Ishikawa (cell line): ENCODE measurements around the gene BAZ1B.

Experiments
- CEBPB ChIP-seq: IDR thresholded peaks from 2 replicates; pipeline ENCODE4 v1.6.1; 2012
- CREB1 ChIP-seq: IDR thresholded peaks from 2 replicates; pipeline ENCODE4 v1.6.1; 2012; ENCODE audit warnings: low read depth
- EGR1 ChIP-seq: IDR thresholded peaks from 2 replicates; pipeline ENCODE4 v1.6.1; 2012
- EP300 ChIP-seq: IDR thresholded peaks from 2 replicates; pipeline ENCODE4 v1.6.1; 2012; ENCODE audit warnings: borderline replicate concordance
- FOXM1 ChIP-seq: IDR thresholded peaks from 2 replicates; pipeline ENCODE4 v1.6.1; 2012; ENCODE audit warnings: low read depth, borderline replicate concordance
- NFIC ChIP-seq: IDR thresholded peaks from 2 replicates; pipeline ENCODE4 v1.6.1; 2012
- RAD21 ChIP-seq: IDR thresholded peaks from 2 replicates; pipeline ENCODE4 v1.6.1; 2012; ENCODE audit warnings: low read depth
- TAF1 ChIP-seq: IDR thresholded peaks from 2 replicates; pipeline ENCODE4 v1.6.1; 2012; ENCODE audit warnings: low read depth, mild to moderate bottlenecking
- TCF12 ChIP-seq: IDR thresholded peaks from 2 replicates; pipeline ENCODE4 v1.6.1; 2012; ENCODE audit warnings: low read depth
- TEAD4 ChIP-seq: IDR thresholded peaks from 2 replicates; pipeline ENCODE4 v1.6.1; 2012
- YY1 ChIP-seq: IDR thresholded peaks from 2 replicates; pipeline ENCODE4 v1.6.1; 2012; ENCODE audit warnings: low read depth
- ZBTB7A ChIP-seq: IDR thresholded peaks from 2 replicates; pipeline ENCODE4 v1.6.1; 2012; ENCODE audit warnings: low read depth
- TF ChIP-seq, protein P1 (sequence below): IDR thresholded peaks from 2 replicates; pipeline ENCODE4 v1.6.1; 2012; ENCODE audit warnings: low read depth, mild to moderate bottlenecking
- TF ChIP-seq, protein P2 (sequence below): IDR thresholded peaks from 2 replicates; pipeline ENCODE4 v1.6.1; 2012
- TF ChIP-seq, protein P3 (sequence below): IDR thresholded peaks from 2 replicates; pipeline ENCODE4 v1.6.1; 2012

The BAZ1B gene

DNA sequence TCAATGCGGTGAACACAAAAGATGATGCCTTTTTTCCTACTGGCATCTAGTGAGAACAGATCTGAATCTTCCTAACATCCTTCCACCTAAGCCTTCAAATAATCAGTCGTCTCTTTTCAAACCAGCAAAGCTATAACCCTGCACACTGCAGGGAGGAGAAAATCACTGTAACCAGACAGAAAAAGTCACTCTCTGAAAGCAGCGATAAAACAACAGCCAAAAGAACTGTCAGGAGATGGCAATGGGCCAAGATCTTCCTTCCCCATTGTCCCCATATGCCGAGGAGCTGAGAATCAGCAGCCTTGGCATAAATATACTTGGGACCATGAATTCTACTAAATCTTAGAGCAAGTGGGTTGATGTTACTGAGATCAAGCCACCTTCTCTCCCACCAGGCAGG lies 75.4 kb downstream of the BAZ1B start:
- TF ChIP-seq YY1: no peak
- no peak for TF ChIP-seq EGR1
- no peak for TF ChIP-seq NFIC
- no peak for TF ChIP-seq FOXM1
- no peak for TF ChIP-seq TCF12
- no peak for TF ChIP-seq TEAD4
- no peak for TF ChIP-seq RAD21
- TF ChIP-seq CEBPB: no peak
- TF ChIP-seq, protein P1, sequence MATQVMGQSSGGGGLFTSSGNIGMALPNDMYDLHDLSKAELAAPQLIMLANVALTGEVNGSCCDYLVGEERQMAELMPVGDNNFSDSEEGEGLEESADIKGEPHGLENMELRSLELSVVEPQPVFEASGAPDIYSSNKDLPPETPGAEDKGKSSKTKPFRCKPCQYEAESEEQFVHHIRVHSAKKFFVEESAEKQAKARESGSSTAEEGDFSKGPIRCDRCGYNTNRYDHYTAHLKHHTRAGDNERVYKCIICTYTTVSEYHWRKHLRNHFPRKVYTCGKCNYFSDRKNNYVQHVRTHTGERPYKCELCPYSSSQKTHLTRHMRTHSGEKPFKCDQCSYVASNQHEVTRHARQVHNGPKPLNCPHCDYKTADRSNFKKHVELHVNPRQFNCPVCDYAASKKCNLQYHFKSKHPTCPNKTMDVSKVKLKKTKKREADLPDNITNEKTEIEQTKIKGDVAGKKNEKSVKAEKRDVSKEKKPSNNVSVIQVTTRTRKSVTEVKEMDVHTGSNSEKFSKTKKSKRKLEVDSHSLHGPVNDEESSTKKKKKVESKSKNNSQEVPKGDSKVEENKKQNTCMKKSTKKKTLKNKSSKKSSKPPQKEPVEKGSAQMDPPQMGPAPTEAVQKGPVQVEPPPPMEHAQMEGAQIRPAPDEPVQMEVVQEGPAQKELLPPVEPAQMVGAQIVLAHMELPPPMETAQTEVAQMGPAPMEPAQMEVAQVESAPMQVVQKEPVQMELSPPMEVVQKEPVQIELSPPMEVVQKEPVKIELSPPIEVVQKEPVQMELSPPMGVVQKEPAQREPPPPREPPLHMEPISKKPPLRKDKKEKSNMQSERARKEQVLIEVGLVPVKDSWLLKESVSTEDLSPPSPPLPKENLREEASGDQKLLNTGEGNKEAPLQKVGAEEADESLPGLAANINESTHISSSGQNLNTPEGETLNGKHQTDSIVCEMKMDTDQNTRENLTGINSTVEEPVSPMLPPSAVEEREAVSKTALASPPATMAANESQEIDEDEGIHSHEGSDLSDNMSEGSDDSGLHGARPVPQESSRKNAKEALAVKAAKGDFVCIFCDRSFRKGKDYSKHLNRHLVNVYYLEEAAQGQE: no peak

DNA sequence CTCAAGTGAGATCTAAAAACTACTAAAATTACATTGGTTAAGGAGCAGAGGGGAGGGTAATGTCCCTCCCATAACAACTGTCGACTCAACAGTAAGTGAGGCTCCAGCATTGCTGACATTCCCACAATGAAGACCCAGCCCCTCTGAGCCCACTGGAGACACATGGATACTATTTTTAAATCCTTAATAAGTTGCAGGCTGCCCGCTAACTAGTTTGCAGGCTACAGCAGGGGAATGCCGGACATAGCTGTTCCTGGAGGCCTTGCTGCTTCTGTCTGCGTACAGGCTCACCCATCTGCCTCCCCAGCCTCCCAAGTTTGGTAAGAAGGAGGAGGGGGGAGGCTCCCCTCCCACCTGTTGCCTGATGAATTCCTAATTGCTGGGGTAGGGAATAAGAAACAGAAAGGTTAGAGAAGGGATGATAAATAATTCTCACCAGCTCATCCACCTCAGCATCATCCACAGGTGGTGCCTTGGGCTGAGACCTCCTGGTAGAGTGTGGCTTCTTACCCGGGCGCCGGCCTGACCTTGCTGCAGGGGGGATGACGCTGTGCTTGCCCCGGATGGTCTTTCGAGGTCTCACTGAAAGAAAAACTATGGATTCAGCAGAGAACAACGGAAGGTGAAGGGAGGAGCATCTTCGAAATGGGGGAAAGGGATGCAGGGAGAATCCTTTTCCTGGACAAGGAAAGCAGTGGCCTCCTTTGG lies 78.4 kb downstream of the BAZ1B start:
- TF ChIP-seq YY1: no peak
- no peak for TF ChIP-seq TAF1
- TF ChIP-seq TEAD4: no peak
- TF ChIP-seq EGR1: no peak

DNA sequence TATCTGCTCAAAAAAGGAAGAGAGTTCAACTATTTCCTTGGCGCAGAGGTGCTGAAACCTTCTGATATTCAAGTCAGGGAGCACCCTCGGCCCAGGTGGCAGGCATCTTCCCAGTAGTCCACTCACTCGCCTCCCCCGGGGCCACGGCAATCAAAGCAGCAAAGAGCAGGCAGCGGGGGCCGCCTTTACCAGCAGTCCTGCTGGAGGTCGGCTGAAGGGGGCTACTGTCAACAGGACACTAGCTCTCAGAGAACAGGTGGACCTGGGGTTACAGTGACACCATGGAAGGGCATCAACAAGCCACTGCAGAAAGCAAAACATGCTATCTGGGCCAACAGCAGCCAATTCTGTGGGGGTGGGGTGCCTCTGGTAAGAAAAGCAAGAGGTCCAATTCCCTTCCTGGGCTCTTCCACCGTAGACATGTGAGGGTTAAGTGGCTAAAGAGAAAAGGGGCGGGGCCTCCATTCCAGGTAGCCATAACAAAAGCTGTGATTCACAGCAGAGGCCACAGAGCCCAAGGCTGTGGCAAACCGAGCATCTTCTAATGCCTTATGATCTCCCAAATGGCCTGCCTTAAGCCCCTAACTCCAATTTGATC lies 79.1 kb downstream of the BAZ1B start:
- TF ChIP-seq ZBTB7A (no peak), TAF1 (no peak), RAD21 (no peak), EGR1 (no peak), FOXM1 (no peak), TCF12 (no peak), CEBPB (no peak)
- TF ChIP-seq, protein P2, sequence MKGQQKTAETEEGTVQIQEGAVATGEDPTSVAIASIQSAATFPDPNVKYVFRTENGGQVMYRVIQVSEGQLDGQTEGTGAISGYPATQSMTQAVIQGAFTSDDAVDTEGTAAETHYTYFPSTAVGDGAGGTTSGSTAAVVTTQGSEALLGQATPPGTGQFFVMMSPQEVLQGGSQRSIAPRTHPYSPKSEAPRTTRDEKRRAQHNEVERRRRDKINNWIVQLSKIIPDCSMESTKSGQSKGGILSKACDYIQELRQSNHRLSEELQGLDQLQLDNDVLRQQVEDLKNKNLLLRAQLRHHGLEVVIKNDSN: no peak
- TF ChIP-seq, protein P3, sequence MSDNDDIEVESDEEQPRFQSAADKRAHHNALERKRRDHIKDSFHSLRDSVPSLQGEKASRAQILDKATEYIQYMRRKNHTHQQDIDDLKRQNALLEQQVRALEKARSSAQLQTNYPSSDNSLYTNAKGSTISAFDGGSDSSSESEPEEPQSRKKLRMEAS: no peak

DNA sequence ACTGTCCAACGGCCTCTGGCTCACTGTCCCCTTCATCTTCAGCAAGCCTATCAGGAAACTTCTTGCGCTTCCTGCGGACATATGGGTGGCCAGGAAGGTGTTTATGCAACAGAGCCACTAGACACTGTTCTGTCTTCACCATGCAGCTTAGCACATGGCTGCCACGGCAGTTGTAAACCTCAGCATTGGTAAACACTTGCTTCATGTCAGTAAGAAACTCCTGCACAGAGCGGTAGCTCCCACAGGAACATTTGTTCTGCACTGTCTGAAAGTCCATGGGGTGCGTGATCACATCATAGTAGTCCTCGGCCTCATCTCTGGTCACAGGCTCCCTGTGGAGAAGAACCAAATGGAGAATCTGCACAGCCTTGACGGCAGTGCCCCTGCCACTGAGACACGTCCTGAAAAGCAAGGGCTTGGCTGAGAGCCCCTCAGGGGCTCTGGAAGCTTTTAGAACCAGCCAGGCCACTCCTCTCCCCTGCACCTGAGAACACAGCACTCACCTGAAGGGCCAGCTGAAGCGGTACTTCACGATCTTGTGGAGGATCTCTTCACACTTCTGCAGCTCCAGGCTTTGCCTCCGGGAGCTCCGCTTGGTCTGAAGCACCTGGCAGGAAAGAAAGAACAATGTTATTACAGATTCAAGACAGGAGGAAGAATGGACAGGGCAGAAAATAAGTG lies 79.7 kb downstream of the BAZ1B start:
- TF ChIP-seq NFIC: no peak

DNA sequence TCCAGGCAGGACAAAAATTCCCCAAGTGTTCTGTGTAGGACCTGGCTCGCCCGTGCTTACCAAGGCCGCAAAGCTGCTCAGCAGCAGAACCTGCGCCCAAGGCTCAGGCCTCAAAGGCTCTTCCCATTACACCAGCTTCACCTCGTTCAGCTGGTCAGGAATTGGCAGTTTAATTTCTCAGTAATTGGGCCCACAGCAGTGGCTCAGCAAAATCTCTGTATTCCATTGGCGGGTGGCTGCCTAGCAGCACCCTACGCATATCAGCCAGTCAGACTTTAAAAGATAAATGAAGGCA lies 82.7 kb downstream of the BAZ1B start:
- TF ChIP-seq EGR1: no peak
- no peak for TF ChIP-seq TEAD4
- TF ChIP-seq TCF12: no peak
- TF ChIP-seq EP300: no peak
- TF ChIP-seq CEBPB: no peak
- TF ChIP-seq TAF1: no peak
- no peak for TF ChIP-seq YY1
- TF ChIP-seq, protein P1: no peak
- no peak for TF ChIP-seq RAD21
- TF ChIP-seq, protein P3: no peak
- no peak for TF ChIP-seq CREB1

DNA sequence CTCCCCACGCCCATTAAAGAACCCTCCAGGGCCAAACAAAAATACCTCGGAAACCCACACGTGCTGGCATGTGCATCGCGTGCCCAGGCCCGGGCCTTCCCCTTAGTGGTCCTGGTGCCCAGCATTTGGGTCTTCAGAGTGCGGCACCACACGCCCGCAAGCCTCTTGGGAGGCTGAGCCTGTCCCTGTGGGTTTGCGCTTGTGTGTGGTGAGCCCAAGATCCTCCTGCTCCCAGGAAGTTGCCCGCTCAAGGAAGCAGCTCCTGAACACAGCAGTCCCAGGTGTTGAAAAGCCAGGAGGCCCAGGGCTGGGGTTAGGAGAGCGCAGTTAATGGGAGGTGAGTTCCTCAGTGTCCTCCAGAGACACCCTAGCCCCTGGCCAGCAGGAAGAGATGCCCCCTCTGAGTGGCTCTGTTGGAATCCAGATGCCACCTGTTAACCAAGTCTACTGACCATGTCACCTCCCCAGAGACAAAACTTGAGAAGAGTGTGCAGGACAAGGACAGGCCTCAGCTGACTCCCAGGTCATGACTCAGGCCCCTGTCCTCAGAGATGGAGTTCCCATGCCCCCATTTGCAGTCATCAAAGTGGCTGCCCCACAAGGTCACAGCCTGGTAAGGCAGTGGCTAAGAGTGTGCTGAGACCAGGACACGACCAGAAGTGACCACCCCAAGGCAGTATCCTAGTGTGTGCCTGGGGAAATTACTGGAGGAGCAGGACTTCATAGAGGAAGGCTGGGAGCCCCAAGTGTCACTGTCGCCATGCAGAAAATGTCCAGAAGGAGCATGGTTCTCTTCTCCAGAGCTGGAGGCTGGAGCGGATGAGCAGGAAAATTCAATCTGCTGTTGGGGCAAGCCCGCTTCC lies 83.3 kb downstream of the BAZ1B start:
- TF ChIP-seq EP300: no peak
- TF ChIP-seq RAD21: no peak
- no peak for TF ChIP-seq FOXM1
- TF ChIP-seq, protein P2: no peak
- no peak for TF ChIP-seq TCF12
- TF ChIP-seq, protein P3: no peak
- no peak for TF ChIP-seq EGR1
- TF ChIP-seq YY1: no peak
- no peak for TF ChIP-seq ZBTB7A
- TF ChIP-seq CREB1: no peak
- TF ChIP-seq TEAD4: no peak
- TF ChIP-seq, protein P1: no peak
- TF ChIP-seq CEBPB: no peak
- TF ChIP-seq NFIC: no peak
- no peak for TF ChIP-seq TAF1
